Stimulated activated CD4-positive, alpha-beta T cell treated with anti-CD3 and anti-CD28 coated beads, TNF-alpha, amount 100 ng/mL, for 24 hours (primary cell): ENCODE measurements around the gene CA5A.
A peak's percentile ranks its signal among the peaks of the same experiment; 100 is the strongest.
"Not testable (repeated sequence)": the region's sequence is repeated elsewhere in the genome, so short reads cannot be mapped to it uniquely, and the experiment has no call there.

ENCODE experiments used
- DNase-seq, 3 experiments: peaks; one replicate each; pipeline ENCODE4 v3.0.0-alpha.2; 2020; ENCODE audit warnings: low read depth in 3 of 3

The CA5A gene

DNA sequence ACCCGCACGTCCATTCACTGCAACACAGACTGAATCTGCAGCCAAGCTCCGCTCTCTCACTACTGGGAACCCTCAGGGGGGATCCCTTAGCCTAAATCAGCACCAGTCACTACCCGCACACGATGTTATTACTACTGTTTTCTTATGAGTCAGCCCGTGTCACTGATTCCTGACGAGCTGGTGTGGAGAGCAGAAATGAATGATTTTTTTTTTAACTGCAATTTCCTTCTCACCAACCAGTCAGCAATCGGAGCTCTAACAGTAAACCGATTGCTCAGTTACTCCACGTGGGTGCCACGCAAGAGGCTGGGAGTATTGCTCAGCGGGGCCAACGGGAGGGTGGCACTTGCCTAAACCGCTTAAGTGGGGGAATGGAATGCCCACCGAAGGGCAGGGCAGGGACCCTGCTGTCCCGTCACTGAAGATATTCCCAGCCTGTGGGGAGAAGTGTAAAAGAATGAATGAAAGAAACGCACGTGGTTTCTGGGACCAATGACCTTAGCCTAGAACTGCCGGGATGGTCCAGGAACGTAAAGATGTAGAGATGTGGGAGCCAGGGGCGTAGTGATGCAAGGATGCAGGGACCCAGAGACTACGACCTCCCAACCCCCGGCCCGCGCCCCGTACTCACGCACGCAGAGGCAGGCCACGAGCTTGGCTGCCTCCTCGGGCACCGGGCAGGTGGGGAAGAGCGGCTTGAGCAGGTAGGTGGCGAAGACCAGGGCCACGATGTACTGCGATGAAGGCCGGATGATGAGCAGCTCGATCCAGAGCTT lies 67.9 kb downstream of the CA5A start:
- peak in 2 of 3 experiments; percentile 70 to 71 for DNase-seq

DNA sequence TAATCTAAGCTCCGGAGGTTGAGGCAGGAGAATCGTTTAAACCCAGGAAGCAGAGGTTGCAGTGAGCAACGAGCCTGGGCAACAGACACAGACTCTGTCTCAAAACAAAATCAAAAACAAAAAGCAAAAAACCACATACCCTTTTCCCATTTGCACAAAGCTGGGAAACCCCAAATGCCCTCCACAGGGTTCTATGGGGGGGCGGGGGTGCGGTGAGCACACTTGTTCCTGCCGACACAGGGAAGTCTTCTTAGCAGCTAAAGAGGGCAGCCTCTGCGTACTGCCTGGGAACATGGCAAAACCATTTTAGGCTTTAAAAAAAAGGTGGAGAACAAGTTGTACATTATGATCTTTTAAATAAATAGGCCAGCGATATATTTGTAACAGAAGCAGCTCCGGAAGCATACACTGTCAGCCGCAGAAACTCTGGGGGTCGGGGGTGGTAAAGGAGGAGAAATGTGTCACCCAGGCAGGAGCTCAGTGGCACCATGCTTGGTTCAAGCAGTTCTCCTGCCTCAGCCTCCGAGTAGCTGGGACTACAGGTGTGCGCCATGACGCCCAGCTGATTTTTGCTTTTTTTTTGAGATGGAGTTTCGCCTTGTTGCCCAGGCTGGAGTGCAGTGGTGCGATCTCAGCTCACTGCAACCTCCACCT lies 70.3 kb downstream of the CA5A start:
- peak in 1 of 3 experiments; percentile 60 for DNase-seq

DNA sequence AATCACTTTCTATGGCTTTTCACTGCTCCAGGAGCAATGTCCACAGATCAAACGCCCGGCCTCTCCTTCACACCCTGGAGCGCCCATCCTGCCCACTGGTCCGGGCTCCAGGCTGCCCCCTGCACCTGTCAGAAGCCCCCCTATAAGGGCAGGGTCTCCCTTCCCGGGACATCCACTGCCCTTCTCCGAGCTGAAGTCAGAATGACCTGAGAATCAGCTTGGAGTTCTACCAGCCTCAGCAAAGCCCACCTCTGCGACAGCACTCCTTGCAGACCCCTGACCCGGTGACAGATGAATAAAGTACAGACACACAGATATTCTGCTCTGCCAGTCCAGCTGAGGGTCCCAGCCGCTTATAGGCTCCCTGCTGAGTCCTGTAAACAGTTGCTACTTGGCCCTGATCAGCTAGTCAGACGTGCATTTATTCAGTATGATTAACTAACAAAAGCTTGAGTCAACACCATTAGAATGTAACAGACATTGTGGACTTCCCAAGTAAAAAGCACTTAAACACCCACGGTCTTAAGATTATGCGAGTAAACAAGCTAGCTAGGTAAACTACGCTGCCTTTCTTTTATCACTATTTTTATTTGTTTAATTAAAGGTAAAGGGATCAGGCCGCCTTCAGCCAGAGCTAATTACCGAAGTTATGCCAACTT lies 71.9 kb downstream of the CA5A start:
- no peak for DNase-seq

DNA sequence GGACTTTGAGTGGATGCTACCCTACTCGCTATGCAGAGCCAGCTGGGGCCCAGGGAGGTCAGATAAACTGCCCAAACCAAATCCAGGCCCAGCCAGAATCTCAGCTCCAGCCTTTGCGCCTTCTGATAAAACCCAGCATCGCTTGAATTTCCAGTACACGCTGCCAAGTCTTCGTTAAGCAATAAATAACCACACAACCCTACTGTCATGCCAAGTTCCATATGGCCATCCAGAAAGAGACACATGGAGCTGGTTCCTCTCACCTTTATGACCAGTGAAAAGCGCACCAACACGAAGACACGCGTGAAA lies 73.0 kb downstream of the CA5A start:
- not testable (repeated sequence) for DNase-seq

DNA sequence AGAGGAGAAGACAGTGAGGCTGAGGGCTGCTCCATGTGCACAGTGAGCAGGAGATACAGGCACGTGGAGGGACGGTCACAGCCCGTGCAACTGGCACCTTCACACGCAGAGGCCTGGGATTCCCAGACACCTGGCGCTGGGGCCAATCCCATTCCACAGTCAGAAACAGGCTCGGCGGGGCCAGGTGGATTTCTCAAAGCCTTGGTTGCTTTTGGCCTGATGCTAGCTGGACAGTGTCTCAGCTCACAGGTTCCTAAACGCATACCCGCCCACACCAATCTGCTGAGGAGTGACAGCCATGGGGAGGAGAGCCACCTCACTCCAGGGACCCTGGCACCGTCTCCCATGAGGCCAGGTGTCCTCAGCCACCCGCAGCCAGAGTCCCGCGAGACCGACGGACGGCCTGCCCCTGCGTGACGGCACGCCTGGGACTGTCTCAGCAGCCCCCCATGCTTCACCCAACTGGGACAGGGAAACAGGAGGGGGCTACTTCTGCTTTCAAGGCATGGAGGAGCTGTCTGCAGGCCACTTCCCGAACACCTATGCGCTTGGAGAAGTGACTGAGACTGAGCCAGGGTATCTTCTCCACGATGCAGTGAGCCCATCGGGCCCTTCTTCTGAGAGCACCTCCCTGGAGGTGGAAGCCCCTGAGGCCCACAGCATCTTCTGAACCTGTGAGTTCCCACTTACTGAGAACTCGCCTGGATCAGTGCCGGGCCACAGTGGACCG lies 73.6 kb downstream of the CA5A start:
- not testable (repeated sequence) for DNase-seq

DNA sequence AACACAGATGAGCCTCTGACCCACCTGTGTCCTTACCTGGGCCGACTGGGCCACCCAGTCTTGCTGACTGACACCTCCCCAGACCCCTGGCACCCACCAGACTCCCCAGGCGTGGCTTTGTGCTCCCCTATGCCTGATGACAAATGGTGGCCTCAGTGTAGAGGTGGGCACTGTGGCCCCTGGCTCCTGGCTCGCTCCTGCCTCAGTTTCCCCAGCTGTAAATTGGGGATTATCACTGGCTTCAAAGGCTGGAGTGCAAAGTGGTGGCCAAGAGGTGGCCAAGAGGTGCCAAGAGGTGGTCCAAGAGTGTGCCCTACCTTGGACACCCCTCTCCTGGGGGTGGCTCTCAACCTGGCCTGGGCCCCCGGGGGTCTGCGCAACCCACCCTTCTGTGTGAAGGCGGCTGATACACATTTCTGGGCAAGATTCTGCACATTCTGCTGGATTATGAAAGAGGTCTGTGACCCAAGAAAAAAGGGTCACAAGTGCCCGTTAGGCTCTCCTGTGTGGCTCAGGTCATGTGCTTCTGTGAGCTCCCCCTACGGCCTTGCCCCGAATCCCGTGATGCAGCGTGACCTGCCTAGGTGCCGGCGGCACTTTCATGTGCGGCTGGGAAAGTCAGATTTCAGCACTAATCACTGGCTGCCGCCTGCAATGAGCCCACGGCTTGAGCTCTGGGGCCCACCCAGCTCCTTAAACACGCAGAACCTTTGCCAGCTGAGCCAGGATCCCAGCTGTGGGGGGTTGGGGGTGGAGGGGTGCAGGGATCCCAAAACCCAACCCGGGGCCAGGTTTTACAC lies 74.8 kb downstream of the CA5A start:
- DNase-seq: not testable (repeated sequence)

DNA sequence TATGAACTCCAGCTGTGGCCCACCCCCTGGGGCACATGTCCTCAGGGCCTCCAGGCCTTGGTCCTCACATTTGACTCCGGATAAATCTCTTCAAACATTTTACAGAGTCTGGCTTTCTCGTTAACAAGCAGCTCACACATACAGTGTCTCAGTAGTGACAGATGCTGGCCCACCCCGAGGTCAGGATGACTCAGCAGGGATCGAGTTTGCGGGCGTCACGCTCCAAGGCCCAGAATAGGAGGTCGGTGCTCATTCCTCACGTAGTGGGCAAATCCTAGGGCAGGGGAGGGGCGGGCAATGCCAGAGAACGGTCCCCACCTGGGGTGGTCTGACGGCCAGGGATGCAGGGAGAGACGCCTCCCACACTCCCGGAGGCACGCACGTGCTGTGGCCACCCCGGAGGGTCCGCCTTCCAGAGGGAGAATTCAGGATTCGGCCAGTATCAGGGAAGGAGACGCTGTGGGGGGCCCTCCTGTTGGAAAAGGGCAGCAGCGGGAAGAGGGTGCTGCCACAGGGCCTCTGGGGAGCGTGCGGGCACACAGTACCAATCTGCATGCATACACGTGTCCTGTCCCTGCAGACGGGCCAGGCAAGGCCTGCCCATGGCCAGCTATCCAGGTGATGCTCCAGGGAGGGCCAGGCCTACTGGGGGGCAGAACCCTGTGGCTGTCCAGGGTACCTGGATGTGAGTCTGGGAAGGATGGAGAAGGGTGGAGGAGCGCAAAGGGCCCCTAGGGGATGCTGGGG lies 75.6 kb downstream of the CA5A start:
- no peak for DNase-seq

DNA sequence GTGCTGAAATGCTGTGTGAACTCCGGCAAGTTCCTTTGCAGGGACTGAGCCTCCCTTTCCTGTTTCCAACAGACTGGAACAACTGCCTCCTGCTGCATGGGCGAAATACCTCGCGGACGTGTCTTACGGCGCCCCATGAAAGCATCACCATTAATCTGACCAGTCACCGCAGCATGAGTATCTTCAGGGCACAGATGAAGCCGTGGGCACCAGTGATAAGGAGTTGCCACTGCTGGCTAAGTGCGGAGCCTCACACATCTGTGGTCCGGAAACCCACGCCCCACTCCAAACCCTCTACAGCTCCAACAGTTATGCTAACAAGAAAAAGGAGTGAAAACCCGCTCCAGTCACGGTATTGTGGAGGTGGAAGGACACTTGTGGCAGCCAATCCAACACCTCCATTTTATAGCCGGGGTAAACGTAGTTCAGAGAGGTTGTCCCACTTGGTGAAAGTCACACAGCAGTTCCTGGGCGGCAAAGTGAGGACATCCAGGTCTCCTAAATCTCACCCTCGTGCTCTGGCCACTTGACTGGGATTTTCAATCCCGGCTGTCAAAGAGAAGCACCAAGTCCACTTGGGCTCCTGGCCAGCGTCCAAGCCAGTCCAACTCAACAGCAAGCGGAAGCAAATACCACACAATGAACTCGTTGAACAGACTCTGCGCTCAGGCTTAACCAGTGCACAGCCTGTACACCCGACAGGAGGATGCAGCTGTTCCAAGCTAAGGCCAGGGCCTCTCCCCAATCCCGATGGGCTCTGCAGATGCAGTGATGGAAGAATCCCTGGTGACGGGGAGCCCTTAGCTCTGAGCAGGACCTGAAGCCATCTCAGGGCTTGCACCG lies 78.0 kb downstream of the CA5A start:
- DNase-seq: not testable (repeated sequence)

DNA sequence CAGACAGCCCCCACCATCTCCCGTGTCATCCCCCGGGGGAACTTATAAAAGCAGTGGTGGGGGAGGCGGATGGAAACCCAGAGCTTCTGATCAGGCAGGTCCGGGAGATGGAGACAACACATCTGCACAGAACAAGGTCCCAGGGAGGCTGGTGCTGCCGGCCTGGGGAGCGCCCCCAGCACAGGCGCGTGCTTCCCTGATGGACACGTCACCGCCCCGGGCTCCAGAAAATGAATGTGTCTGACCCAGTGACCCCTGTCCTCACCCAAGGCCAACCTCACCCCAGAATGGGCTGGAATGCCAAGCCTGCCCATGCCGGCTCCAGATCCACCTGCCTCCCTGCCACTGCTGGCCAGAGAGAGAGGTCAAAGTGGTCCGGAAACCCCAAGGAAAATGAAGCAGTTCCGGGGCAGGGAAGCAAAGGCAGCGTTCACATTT lies 79.5 kb downstream of the CA5A start:
- no peak for DNase-seq

DNA sequence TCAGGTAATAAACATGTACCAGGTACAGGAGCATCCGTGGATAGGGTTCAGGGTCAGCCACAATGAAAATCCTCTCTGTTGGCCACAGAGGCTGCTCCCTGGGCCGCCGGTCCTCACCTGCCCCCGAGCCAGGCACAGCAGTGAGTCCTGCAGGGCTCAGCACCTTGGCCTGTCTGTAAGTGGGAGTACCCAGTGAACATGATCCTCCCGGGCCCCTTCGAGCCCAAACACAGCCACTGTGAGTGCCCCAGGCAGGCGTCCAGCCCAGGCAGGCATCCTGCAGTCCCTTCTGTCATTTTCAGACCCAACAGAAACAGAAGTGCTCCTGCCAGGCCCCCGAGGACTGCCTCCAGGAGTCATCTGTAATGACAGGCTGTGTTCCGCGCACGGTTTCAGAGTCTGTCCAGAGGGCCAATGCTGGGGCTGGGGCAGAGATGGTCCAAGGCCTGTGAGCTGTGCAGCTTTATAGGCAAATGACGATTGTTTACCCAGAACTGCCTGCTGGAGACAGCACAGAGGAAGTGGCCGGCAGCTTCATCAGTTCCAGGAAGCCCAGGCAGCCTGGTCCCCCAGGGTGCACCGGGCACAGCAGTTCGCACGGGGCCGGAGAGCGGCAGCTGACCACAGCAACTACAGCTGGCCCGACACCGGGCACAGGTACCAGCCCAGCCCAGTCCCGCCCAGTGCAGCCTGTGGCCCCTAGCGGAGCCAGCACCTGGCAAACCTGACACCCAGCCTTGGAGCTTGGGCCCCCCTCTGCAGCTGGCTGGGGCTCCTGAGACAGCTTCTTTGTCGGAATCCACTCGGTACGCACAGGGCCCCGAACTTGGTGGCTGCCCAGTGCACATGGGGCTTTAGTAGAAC lies 80.2 kb downstream of the CA5A start:
- DNase-seq: no peak

DNA sequence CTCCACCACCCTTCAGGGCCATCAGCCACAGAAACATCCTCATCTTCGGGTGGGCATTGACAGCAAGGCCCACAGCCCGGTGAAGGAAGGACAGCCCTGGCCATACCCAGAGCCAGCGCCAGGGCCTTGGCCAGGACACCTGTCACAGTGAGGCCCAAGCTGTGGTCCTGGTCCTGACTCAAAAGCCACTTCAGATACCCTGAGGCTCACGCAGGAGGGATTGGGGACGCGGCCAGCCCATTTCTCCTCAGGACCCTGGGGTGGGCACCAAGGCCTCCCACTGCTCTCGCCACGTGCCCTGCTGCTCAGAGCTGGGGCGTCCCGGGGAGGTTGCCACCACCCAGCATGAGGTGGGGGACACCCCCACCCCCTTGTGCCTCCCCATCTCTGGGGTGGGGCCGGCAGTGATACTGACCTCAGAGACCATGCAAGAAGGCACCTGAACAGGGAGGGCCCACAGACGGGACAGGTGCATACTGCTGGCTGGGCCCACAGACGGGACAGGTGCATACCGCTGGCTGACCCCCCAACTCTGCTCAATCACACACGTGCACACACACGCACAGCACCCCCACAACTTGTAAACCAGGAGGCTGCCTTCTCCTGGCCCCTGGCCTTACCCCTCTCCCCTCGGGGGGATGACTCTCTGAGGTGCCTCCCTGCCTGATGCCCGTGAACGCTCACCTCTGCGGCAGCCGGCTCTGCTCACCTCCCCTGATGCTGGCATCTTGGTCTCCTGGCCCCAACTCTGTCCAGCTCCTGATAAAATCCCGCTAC lies 81.2 kb downstream of the CA5A start:
- DNase-seq: no peak

DNA sequence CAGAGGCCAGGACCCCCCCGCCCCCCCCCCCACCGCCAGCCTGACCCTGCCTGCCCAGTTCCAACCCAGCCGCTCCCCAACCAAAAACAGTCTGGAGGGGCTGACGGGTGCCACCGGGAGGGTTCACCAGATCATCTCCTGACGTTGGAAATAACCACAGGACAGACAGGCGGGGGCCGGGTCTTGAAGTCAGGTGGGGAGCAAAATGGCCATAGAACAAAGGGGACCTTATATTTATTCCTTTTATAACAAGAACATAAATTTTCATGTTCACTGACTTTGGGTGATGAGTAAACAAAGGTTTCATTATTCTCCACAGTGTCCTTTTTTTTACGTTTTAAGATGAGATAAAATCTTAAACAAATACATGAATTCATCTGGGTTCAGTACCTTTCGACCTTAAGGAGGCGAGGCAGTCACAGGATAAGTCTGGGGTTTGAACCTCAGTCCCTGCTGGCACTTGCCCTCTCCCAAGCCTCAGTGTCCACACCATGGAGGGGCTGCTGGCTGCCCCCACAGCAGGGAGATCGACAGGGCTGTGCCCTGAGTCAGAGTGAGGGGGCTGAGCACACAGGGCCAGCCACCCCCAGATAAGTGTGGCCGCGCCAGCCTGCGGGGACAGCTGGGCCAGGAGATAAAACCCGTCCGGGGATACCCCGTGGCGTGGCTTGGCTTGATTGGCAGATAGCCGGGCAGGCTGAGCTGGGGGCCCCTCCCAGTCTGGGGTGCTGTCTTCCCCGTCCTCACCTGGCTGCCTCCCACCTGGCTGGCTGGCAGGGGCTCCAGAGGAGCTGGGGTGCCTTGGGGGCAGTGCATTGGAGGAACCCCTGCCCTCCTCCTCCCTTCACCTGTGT lies 82.0 kb downstream of the CA5A start:
- no peak for DNase-seq

DNA sequence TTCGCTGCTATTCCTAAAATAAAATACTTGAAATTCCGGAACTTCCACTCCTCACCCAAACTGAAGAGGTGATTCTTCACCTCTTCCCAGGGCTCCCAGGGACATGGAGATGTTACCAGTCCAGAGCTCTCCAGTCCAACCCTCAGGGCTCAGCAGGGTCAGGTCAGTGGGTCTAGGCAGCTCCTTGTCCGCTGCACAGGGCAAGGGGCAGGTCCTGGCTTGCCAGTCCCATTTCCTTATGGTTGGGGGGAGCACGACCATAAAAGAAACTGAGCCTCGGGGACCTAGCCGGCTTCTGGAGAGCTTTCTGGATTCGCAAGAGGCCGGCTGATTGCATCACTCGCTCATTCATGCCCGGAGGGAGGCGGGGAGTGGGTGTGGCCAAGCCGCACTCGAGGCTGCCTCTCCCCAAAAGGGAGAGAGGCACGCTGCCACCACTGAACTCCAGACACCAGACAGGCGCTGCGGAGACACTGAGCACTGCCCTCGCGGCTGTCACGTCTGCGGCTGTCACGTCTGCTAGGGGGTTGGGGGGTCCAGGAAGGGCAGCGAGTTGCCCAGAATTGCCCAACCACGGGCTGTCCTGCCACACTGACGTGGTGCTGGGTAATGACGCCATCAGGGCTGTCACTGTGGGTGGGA lies 82.8 kb downstream of the CA5A start:
- DNase-seq: peak; percentile 55 to 88 (median 78)

DNA sequence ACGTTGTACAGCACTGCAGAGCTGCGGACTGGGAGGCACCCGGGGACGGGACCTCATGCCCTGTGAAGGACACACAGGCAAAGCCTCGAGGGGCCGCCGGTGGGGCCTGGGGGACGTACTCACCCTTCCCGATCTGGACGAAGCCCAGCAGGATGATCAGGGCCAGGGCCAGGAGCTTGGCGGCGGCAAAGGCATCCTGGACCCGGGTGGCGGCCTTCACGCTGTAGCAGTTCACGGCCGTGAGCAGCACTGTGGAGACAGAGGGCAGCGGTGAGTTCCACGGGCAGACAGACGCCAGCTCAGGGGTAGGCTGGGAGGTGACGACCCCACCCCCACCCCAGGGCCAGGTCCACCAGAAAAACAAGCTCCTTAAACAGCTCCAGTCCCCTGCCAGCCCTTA lies 84.7 kb downstream of the CA5A start:
- no peak for DNase-seq

DNA sequence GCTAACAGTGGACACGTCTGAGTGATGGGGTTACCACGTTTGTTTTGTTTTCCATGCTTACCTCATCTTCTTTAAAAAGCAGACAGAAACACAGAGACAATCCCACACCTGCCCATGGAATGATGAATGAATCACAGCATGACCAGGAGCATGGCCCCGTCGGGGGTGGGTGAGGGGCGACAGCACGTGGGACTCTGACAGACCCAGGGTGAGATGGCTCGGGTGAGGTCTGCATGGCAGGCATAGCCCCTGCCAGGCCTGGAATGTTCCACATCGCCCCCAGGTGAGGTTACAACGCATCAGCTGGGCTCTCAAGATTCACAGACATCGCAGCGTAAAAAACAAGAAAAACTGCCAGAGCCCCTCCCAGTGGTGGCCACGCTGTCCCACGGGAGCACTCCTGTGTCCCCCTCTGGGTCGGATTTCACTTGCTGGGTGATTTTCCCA lies 85.2 kb downstream of the CA5A start:
- DNase-seq: no peak
